Measurements from ENCODE around the gene SMAGP.
A peak's percentile ranks its signal among the peaks of the same experiment; 100 is the strongest.

- TF ChIP-seq JUND (IDR thresholded peaks at IDR 0.05) (no peak), YY1 (IDR thresholded peaks at IDR 0.05) (peak; percentile 27), FOXA1 (IDR thresholded peaks at IDR 0.05) (no peak), CTCF (IDR thresholded peaks at IDR 0.05; ENCODE audit: low read depth, low read length, missing input control) (peak; percentile 10), MAX (IDR thresholded peaks at IDR 0.05) (peak; percentile 52), TAF1 (conservative IDR thresholded peaks at IDR 0.05) (no peak), ZBTB33 (IDR thresholded peaks at IDR 0.05) (no peak), RXRA (IDR thresholded peaks at IDR 0.05) (peak in 1 of 2 donors; percentile 18), ATF3 (IDR thresholded peaks at IDR 0.05) (no peak), GABPA (IDR thresholded peaks at IDR 0.05 in 1 of 2, conservative IDR thresholded peaks at IDR 0.05 in 1 of 2) (peak; percentile 43 to 59), EGR1 (IDR thresholded peaks at IDR 0.05; ENCODE audit: low read depth in 2 of 2) (no peak)
Observed at GRCh38 chr12:51246254-51246853, 23.9 kb downstream of the SMAGP start.

Data from liver (tissue), 3 donors.